ENCODE data around the gene NELL2.

GRCh38 chr12:44827832-44828438 lies 48.2 kb downstream of the NELL2 start:
- TF ChIP-seq PPARA (CRISPR knock-in tag; IDR thresholded peaks at IDR 0.05; ENCODE audit: borderline replicate concordance) (no peak), CSRNP3 (CRISPR knock-in tag; IDR thresholded peaks at IDR 0.05) (no peak), SNAI2 (CRISPR knock-in tag; IDR thresholded peaks at IDR 0.05) (no peak)

Measured in SK-N-SH treated with all-trans-retinoic acid at 6 μM for 48 hours (cell line).